Middle frontal gyrus (tissue), 1 donor: ENCODE measurements around the gene SPATA31D4.

Source experiments
- DNase-seq: peaks from one replicate; pipeline ENCODE4 v3.0.0-alpha.2; 2015; ENCODE audit warnings: low spot score; ENCODE audit errors: extremely low spot score

SPATA31D4 gene

DNA sequence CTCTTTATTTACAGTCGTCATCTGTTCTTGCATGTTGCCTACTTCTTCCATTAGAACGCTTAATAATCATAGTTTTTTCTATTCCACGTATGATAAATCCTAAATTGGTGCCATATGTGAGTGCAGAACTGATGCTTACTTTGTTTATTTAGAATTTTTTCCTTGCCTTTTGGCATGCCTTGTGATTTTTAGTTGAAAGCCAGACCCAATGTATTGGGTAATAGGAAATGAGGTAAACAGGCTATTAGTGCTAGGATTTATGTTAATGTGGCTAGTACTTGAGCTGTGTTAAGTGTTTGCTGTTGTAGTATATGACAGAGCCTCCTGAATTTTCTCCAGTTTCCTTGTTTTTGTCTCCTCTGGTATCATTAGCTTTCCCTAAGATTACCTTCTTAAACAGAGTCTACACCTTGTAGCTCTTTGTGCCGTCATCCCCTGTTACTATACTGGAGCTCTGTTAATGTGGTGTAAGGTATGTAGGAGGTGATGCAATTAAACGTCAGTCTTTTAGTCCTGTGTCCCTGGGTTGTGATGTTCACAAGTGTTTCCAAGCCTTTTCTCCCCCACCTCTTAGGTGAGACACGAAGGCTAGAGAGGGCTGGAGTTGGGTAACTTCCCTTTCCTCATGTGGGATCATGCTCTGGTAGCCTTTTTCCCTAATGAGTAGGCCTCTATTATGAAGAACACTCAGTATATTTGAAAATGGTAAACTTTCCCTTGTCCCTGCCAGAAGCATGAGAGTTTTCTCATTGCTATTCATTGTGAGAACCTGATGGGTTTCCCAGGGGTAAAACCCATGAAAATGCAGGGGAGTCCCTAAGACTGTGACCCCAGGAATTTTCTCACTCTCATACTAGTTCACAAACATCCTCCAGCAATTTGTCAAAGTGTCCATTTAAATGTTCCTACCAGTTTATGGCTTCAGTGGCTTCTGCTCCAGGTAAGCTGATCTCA is 36.3 kb downstream of the SPATA31D4 start:
- no peak for DNase-seq

DNA sequence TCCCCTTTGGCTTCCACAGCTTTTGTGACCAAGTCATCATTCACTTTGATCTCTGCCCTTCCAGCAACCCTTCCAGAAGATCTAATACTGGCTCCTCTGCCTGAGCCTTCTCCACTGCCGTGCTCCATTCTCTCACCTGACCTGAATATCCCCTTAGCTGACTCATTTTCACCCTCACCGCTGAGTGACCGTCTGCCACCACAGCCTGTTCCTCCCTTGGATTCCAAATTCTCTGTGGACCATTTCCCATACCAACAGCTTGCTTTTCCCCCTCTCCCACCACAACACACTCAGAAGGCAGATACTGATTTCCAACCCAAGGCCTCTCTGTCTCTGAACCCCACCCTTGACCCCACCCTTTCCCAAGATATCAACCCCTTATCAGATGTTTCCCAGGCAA is 39.8 kb downstream of the SPATA31D4 start:
- DNase-seq, result no peak

DNA sequence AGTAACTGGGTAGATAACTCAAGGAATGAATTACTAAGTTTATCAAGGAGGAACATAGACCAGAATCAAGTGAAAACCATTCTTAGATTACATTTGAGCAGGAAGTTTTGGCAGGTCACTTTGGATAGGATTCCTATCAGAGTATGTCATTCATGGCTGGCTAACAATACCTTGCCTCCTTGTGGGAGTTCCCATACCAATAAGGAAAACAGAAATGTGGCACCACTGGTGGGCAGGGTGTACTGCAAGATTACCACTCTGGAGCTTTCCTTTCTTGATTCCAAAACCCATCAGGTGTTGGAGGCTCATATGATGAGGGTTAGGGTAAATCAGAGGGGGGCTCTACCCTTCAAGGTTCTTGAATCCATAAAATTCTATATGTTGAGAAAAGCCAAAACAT is 41.7 kb downstream of the SPATA31D4 start:
- DNase-seq, result no peak

GRCh38 chr9:81971727-81972126 is 43.5 kb downstream of the SPATA31D4 start:
- DNase-seq, result no peak

GRCh38 chr9:81974764-81975163 is 46.5 kb downstream of the SPATA31D4 start:
- DNase-seq, result no peak

DNA sequence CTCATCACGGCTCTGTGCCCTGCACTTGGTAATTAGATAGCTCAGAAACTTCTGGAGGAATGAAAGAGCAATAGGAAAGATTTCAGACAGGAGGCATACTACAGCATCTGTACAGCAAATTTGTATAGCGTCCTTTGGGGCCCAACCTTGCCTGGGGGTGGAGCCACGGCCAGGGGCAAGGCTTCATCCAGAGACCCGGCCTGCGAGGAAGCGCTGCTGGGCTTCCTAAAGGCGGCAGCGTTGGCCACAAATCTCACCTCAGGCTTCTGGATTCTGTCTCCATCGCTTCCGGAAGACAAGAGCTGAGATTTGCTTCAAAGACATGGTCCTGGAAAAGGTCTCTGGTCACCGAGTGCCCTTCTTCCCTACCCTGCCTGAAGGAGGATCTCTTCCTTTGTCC is 48.1 kb downstream of the SPATA31D4 start:
- DNase-seq, result no peak

- no peak for DNase-seq
Measured at GRCh38 chr9:81979196-81979595, 51.0 kb downstream of the SPATA31D4 start.

DNA sequence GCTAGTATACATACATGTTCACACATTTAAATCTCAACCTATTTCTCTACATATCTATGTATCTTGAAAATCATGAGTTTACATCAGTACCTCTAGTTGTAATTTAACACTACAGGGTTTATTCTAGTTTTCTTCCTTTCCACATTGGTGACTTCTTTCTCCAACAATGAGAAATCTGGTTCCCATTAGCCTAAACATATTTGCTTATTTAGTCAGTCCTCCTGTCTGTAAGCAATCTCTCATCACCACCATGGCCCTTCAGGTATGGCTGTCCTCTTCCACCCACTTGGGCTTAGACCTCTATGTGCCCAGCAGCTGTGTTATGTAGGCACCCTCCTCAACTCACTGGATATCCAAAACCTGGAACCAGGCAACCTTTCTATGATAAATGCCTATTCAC is 52.3 kb downstream of the SPATA31D4 start:
- no peak for DNase-seq

- no peak for DNase-seq
Measured at GRCh38 chr9:81981883-81982282, 53.7 kb downstream of the SPATA31D4 start.
